ENCODE results near the gene TSPO2. TPM values are rescaled to one million over a fixed set of nuclear protein-coding genes. Genes with fewer than 3 reads are reported as not detected.

The TSPO2 gene
- total and polyA plus RNA-seq, 9 of the 15 experiments (the other 6 are each of a cell fraction or from before 2014, with no cell fraction given), result not detected

DNA sequence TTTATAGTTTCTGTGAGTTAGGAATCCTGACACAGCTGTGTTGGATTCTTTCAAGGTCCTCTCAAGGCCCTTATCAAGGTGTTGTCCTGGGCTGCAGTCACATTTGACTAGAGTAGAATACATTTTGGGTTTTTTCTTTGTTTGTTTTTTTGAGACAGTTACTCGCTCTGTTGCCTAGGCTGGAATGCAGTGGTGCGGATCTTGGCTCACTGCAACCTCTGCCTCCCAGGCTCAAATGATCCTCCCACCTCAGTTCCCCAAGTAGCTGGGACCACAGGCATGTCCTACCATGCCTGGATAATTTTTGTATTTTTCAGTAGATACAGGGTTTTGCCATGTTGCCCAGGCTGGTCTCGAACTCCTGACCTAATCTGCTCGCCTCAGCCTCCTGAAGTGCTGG lies 46.2 kb downstream of the TSPO2 start:
- 96% methylated on average over 4 of the region's 4 CpGs for WGBS (ENCODE audit: insufficient coverage, low coverage, missing lambda C conversion rate)
- intact Hi-C loops (cut with micrococcal nuclease), result no loop called here

More for the DNA sequence above, 46.2 kb downstream of the TSPO2 start:
- ATAC-seq (no peak), DNase-seq (ENCODE audit: extremely low read depth in 1 of 4, low spot score in 3 of 4) (no peak), FAIRE-seq (no peak)
- CTCF ChIA-PET (ENCODE audit: low intra/inter-chr PET ratio), result no interaction called here
- peaks cover 86% of the 10 kb centered on the region for H3K36me3 ChIP-seq (ENCODE audit: control insufficient read depth, insufficient read depth, low read length)
- BruUV-seq (replicated peaks), result no TSS peak
- no peaks in the 10 kb centered on the region for H3K4me1 ChIP-seq (replicated peaks in 1 of 2; ENCODE audit: control insufficient read depth in 2 of 2, insufficient read depth in 2 of 2, low read length in 2 of 2)
- no peak overlapping the region for H3K9ac ChIP-seq (ENCODE audit: insufficient read depth in 1 of 2, low read depth in 2 of 2, low read length in 2 of 2)
- H3K9me3 ChIP-seq (replicated peaks; ENCODE audit: control insufficient read depth, insufficient read depth, low read depth, low read length), result no peaks in the 10 kb centered on the region
- no peaks in the 10 kb centered on the region for H4K20me1 ChIP-seq (replicated peaks; ENCODE audit: control insufficient read depth, insufficient read depth, low read length)
- H3K4me3 ChIP-seq, result no peak overlapping the region
- POLR2A ChIA-PET, result no interaction called here
- H3K9me1 ChIP-seq (ENCODE audit: control insufficient read depth, insufficient read depth, low read length), result no peaks in the 10 kb centered on the region
- no peaks in the 10 kb centered on the region for H3K27me3 ChIP-seq (ENCODE audit: control insufficient read depth in 2 of 2, insufficient read depth in 2 of 2, low read length in 2 of 2)
- H3K4me2 ChIP-seq (ENCODE audit: insufficient read depth, low read length), result no peak overlapping the region
- no peak overlapping the region for H2AFZ ChIP-seq (ENCODE audit: low read depth, low read length)
- no peaks in the 10 kb centered on the region for H3K79me2 ChIP-seq (ENCODE audit: control insufficient read depth, insufficient read depth, low read length)
- H3K27ac ChIP-seq (ENCODE audit: extremely low read depth, low read depth, low read length), result no peak overlapping the region
- TF ChIP-seq GABPB1 (CRISPR knock-in tag; IDR thresholded peaks at IDR 0.05) (no peak), ZNF274 (IDR thresholded peaks at IDR 0.05; ENCODE audit: borderline replicate concordance, low read depth, low read length) (no peak), ZNF766 (CRISPR knock-in tag; conservative IDR thresholded peaks at IDR 0.05) (no peak), SRSF9 (IDR thresholded peaks at IDR 0.05; ENCODE audit: borderline replicate concordance, low read depth, low read length) (no peak), ZNF518B (CRISPR knock-in tag; IDR thresholded peaks at IDR 0.05) (no peak), ERF (CRISPR knock-in tag; IDR thresholded peaks at IDR 0.05) (no peak), RBBP5 (IDR thresholded peaks at IDR 0.05; ENCODE audit: borderline replicate concordance, insufficient read depth, low read length, poor library complexity, severe bottlenecking) (no peak)
- TF ChIP-seq, protein P1, sequence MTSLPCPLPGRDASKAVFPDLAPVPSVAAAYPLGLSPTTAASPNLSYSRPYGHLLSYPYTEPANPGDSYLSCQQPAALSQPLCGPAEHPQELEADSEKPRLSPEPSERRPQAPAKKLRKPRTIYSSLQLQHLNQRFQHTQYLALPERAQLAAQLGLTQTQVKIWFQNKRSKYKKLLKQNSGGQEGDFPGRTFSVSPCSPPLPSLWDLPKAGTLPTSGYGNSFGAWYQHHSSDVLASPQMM (CRISPR knock-in tag; IDR thresholded peaks at IDR 0.05), result no peak
- in situ Hi-C loops (cut with MboI), result no loop called here

All from K562 (cell line).